NCI-H2227 treated with DMSO at 0.1 percent for 48 hours (cell line): ENCODE measurements around the gene LRRC57.
A peak's percentile ranks its signal among the peaks of the same experiment; 100 is the strongest.

Experiments
- DNase-seq: peaks from one replicate; lab custom pipeline; 2025; lab: John Stamatoyannopoulos, UW

Gene LRRC57

GRCh38 chr15:42549741-42550392 is 1.3 kb upstream of the LRRC57 start:
- DNase-seq, result no peak

DNA sequence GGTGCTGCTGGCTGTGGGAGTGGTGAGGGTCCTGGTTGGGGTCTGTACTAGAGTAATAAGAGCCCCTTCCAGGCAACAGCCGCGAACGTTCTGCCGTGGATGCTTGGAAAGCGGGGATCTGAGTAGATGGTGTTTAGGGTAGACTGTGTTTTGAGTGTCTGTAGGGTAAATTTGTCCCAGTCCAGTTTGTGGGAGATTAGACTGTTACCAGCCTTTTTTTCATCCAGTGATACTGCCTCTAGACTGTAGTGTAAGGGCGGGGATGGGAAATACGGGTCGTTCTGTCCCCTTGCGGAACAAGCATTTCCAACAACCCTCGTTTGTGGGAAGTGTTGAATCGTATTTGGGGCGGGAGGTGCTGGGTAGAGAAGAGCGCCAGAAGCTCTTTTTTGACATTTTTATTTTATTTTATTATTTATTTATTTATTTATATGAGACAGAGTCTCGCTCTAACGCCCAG is 469 bp upstream of the LRRC57 start:
- peak; percentile 61 for DNase-seq

DNA sequence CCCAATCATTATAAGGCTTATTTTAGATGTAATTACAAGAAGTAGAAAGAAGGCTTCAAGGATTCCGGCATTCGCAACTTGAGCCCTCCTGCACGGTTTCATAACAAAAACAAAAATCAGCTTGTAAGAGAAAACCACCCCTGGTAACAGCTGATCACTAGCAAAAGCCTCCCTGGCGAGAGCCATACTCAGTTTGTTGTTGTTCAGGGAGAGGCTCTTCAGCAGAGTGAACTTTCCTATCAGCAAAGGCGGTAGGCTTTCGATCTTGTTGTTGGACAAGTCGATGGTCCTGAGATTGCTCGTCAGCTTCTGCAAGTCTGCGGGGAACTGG is 710 bp downstream of the LRRC57 start:
- peak; percentile 38 for DNase-seq

GRCh38 chr15:42544853-42545629 is 3.6 kb downstream of the LRRC57 start:
- DNase-seq, result no peak

- no peak for DNase-seq
Measured at GRCh38 chr15:42533246-42533645, 15.3 kb downstream of the LRRC57 start.

GRCh38 chr15:42528970-42529369 is 19.6 kb downstream of the LRRC57 start:
- DNase-seq, result no peak

- no peak for DNase-seq
Measured at GRCh38 chr15:42523331-42523730, 25.3 kb downstream of the LRRC57 start.

- no peak for DNase-seq
Measured at GRCh38 chr15:42511007-42511391, 37.6 kb downstream of the LRRC57 start.

DNA sequence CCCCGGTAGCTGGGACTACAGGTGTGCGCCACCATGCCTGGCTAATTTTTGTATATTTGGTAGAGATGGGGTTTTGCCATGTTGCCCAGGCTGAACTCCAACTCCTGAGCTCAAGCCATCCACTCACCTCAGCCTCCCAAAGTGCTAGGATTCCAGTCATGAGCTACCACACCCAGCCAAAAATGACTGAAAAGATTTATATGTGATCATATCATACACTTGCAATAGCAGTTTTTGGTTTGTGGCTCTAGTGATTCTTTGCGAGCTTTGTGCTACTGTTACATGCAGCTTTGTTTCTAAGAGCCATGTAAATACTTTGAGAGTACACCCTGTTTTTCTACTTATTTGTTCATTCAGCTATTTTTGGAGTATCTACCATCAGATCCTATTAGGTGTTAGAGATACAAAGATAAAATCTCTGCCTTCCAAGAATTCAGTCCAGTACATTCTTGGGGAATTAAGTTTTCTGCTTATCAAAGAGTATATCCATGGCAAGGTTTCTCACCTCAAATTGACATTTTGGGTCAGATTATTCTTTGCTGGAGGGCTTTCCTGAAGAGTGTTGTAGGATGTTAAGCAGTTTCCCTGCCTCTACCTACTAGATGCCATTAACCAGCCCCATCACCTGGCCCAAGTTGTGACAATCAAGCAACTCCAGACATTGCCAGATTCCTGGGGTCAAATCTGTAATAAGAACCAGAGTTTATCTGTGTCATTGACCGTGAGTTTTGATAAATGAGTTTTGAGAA is 38.2 kb downstream of the LRRC57 start:
- DNase-seq, result no peak

GRCh38 chr15:42508263-42508690 is 40.3 kb downstream of the LRRC57 start:
- DNase-seq, result no peak

- no peak for DNase-seq
Measured at GRCh38 chr15:42507514-42507913, 41.1 kb downstream of the LRRC57 start.

DNA sequence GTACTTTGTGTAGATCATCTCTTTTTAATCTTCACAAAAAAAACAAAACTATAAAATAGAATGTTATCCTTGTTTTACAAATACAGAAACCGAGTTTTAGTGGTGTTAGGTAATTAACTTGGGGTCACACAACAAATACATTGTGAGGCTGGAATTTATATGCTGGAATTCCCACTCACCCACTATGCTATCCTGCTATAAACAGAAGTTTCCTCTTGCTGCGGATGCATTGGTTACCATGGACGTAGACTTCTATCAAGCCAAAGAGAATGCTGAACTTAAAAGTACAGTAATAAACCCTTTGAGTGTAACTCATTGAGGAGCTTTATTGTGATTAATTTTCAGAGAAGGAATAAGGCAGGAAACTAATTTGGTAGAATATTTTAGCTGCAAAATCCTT is 44.0 kb downstream of the LRRC57 start:
- DNase-seq, result no peak

DNA sequence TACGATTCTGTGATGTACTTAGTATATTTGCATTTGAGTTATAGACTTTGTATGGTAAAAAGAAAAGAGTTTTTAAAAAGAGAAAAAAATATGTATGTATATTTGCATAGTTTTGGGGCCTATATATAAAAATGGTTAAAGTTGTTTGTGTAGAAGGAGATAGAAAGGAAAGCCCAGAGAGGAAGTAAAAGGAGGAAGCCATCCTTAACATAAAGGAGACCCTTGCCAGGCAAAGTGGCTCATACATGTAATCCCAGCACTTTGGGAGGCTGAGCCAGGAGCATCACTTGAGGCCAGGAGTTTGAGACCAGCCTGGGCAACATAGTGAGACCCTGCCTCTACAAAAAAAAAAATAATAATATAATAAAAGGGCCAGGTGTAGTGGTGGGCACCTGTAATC is 44.8 kb downstream of the LRRC57 start:
- no peak for DNase-seq

DNA sequence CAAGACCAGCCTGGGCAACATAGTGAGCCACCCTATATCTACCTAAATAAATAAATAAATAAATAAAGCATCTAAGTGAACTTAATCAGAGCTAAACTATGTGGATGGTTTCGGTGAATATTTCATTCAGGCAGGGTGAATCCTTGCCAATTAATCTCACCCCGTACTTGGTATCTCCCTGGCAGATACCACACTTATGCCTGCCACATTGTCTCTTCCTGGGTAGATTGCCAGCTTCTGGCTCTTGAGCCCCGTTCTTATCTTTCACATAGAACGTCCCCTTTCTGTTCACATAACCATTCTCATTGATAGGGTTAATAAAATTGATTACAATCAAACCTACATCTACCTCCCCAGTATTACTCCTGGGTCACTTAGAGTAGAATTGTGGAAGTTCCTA is 46.1 kb downstream of the LRRC57 start:
- no peak for DNase-seq

DNA sequence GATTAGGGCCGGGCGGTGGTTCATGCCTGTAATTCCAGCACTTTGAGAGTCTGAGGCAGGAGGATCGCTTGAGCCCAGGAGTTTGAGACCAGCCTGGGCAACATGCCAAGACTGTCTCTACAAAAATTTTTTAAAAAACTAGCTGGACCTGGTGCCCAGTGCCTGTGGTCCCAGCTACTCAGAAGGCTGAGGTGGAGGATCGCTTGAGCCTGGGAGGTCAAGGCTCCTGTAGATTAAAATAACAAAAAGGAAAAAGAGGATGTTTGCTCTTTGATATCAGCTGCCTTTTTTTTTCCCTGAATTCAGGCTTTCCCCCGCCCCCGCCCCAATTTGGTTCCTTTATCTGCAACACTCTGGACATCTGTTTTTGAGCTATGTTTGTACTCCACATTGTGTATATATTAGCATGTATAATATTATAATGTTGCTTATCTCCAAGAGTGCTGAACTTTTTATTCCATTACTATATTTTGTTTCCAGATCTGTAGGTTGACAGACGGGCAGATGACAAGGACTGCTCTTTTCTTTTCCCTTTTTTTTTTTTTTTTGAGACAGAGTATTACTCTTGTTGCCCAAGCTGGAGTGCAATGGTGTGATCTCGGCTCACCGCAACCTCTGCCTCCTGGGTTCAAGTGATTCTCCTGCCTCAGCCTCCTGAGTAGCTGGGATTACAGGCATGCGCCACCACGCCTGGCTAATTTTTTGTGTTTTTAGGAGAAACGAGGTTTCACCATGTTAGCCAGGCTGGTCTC is 48.6 kb downstream of the LRRC57 start:
- no peak for DNase-seq

DNA sequence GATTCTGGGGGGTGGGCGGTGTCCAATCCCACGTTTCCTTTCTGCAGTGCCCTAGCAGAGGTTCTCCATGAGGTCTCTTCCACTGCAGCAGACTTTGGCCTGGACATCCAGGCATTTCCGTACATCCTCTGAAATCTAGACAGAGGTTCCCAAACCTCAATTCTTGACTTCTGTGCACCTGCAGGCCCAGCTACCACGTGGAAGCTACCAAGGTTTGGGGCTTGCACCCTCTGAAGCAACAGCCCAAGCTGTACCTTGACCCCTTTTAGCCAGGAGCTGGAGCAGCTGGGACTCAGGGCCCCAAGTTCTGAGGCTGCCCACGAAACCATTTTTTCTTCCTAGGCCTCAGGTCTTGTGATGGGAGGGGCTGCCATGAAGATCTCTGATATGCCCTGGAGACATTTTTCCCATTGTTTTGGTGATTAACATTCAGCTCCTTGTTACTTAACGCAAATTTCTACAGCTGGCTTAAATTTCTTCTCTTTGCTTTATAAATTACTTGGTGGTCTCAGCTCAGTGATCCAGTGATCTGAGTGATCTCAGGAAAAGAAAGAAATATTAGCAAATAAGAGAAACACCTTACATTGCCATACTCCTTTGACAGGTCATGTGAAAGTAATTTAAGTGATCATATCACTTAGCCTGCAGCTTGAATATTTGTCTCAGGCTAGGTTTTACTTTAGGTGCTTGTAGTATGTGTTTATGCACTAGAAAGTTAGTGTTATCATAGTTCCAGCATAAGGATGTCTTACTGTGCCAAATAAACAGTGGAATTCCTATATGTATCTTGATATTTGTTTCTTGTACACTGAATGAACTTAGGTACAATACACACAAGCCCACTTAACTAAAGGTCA is 50.2 kb downstream of the LRRC57 start:
- DNase-seq, result no peak

- peak; percentile 90 for DNase-seq
Measured at GRCh38 chr15:42495361-42496212, 53.0 kb downstream of the LRRC57 start, which contains the start of gene SNAP23. SNAP23 (plus strand) TSS chr15:42495634; CDS start chr15:42511847, 16,213 bp downstream.

DNA sequence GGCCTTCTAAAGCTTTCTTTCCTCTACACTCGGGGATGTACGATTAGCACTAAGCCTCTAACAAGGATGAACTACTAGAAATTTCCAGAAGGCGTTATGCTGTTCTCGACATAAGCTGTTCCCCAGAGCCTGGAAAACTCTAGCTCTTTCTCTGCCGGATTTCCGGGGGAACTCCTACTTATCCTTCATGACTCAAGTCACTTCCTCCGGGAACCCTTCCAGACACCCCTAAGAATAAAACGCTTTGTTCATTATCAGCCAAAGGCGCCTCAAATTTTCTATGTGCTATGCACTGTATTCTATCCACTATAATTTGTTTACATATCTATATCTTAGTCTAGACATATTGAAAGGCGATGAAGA is 53.6 kb downstream of the LRRC57 start:
- DNase-seq, result no peak

DNA sequence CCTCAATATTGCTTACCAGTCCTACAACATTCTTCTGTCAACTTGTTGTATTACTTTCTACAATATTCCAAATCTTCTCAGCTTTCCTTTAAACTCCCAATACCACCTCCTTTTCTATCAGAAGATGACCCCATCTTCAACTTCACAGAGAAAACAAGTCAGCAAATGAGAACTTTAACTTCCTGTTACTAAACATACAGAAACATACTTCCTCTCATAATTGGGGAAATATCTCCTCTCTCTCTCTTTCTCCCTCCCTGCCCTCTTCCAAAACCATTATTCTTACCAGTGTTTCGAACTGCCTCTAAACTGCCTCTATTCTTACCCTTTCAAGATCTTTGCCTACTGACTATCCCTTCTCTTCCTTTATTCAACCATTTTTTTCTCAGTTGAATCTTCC is 54.9 kb downstream of the LRRC57 start:
- DNase-seq, result no peak

DNA sequence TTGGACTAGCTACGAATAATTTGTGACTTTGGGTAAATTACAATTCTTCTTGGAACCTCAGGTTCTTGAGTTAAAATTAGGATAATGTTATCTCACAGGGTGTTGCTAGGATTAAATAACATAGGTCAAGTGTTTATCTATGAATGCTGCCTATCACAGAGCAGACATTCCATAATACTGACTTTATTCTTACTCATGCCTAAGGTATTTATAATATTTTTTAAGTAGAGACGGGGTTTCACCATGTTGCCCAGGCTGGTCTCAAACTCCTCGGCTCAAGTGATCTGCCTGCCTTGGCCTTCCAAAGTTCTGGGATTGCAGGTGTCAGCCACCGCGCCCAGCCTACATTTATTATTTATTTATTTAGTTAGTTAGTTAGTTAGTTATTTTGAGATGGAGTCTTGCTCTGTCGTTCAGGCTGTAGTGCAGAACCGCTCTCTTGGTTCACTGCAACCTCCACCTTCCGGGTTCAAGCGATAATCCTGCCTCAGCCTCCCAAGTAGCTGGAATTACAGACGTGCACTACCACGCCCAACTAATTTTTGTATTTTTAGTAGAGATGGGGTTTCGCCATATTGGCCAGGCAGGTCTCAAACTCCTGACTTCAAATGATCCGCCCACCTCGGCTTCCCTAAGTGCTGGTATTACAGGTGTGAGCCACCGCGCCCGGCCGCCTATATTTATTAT is 56.9 kb downstream of the LRRC57 start:
- DNase-seq, result no peak
